ENCODE data around the gene ARHGAP45. TPM values are rescaled to one million over a fixed set of nuclear protein-coding genes. Genes with fewer than 3 reads are reported as not detected.
A peak's percentile ranks its signal among the peaks of the same experiment; 100 is the strongest.

Gene ARHGAP45
- total and polyA plus RNA-seq, 2 experiments from 2014 or later = 24.7 to 71.8 TPM

- no peaks in the 10 kb centered on the region; the same call in 1 of the 2 replicates for H4K20me1 ChIP-seq (replicated peaks; ENCODE audit: insufficient read depth)
- H3K36me3 Mint-ChIP-seq (ENCODE audit: low read depth) = peaks cover 12% of the 10 kb centered on the region
- H3K27me3 ChIP-seq (ENCODE audit: insufficient read depth) = no peaks in the 10 kb centered on the region
- H3K36me3 ChIP-seq (ENCODE audit: insufficient read depth) = 0 out of 2 replicates have a peak, but pooled peaks cover 3% of the 10 kb centered on the region
- TF ChIP-seq NANOG (IDR thresholded peaks at IDR 0.05; ENCODE audit: borderline replicate concordance) = no peak
- TF ChIP-seq CREB1 (CRISPR knock-in tag; IDR thresholded peaks at IDR 0.05; ENCODE audit: low read depth) = peak; percentile 84
- peaks cover 18% of the 10 kb centered on the region; the same call in 2 of the 3 replicates for H3K4me1 Mint-ChIP-seq
- peaks cover 26% of the 10 kb centered on the region for H3F3A ChIP-seq (replicated peaks; ENCODE audit: low read depth)
- no peaks in the 10 kb centered on the region for H3K9me2 ChIP-seq (ENCODE audit: insufficient read depth)
- H3K4me3 Mint-ChIP-seq = peak overlapping the region; percentile 74
- no peaks in the 10 kb centered on the region for H3K79me2 ChIP-seq (replicated peaks; ENCODE audit: insufficient read depth)
- peaks cover 11% of the 10 kb centered on the region for H3K4me1 ChIP-seq (ENCODE audit: insufficient read depth)
- DNase-seq (ENCODE audit: low spot score) = peak; percentile 87
- peak overlapping the region; percentile 92 for H3K27ac ChIP-seq (ENCODE audit: low read depth)
- H3K9me3 Mint-ChIP-seq = no peaks in the 10 kb centered on the region
- no peak overlapping the region for H2AFZ ChIP-seq
- H3K4me2 ChIP-seq = peak overlapping the region; percentile 88
- H3K27ac Mint-ChIP-seq = no peak overlapping the region
- peaks cover 23% of the 10 kb centered on the region for H3K27me3 Mint-ChIP-seq (ENCODE audit: insufficient read depth, low read depth, poor library complexity)
- peak overlapping the region; percentile 88 for H3K4me3 ChIP-seq
- ATAC-seq = peak; percentile 60
These were observed 37.5 kb downstream of the ARHGAP45 start for GRCh38 chr19:1104311-1105007.

GRCh38 chr19:1105008-1105872 is 38.3 kb downstream of the ARHGAP45 start:
- ATAC-seq (peak; percentile 1; the same call in 2 of the 3 replicates), DNase-seq (ENCODE audit: low spot score) (peak; percentile 75)
- Histone ChIP-seq H3K27me3 (ENCODE audit: insufficient read depth) (no peaks in the 10 kb centered on the region), H3K4me1 (ENCODE audit: insufficient read depth) (peaks cover 11% of the 10 kb centered on the region), H3K36me3 (ENCODE audit: insufficient read depth) (0 out of 2 replicates have a peak, but pooled peaks cover 3% of the 10 kb centered on the region), H3K4me3 (peak overlapping the region; percentile 88), H3K9me2 (ENCODE audit: insufficient read depth) (no peaks in the 10 kb centered on the region), H3K79me2 (replicated peaks; ENCODE audit: insufficient read depth) (no peaks in the 10 kb centered on the region), H3F3A (replicated peaks; ENCODE audit: low read depth) (peaks cover 26% of the 10 kb centered on the region), H2AFZ (no peak overlapping the region), H3K4me2 (peak overlapping the region; percentile 88), H3K27ac (ENCODE audit: low read depth) (peak overlapping the region; percentile 79; the same call in 1 of the 2 replicates), H4K20me1 (replicated peaks; ENCODE audit: insufficient read depth) (no peaks in the 10 kb centered on the region; the same call in 1 of the 2 replicates)
- Mint-ChIP-seq H3K4me3 (peak overlapping the region; percentile 74), H3K9me3 (no peaks in the 10 kb centered on the region), H3K36me3 (ENCODE audit: low read depth) (peaks cover 12% of the 10 kb centered on the region), H3K27ac (no peak overlapping the region), H3K4me1 (peaks cover 18% of the 10 kb centered on the region; the same call in 2 of the 3 replicates), H3K27me3 (ENCODE audit: insufficient read depth, low read depth, poor library complexity) (peaks cover 22% of the 10 kb centered on the region)
- TF ChIP-seq CREB1 (CRISPR knock-in tag; IDR thresholded peaks at IDR 0.05; ENCODE audit: low read depth) (no peak), ZNF462 (CRISPR knock-in tag; IDR thresholded peaks at IDR 0.05) (no peak), REST (IDR thresholded peaks at IDR 0.05; ENCODE audit: unreplicated experiment) (no peak), CTCF (conservative IDR thresholded peaks at IDR 0.05; ENCODE audit: low read depth in 2 of 2) (no peak), EZH2 (IDR thresholded peaks at IDR 0.05; ENCODE audit: low read depth, unreplicated experiment) (no peak)
